H1 (cell line): ENCODE data around the gene TFCP2. TPM values are rescaled to one million over a fixed set of nuclear protein-coding genes. Genes with fewer than 3 reads are reported as not detected.

ENCODE experiments used
- CTCF ChIA-PET: fragments of 300-600 bp; sonication (Branson Sonifier 250); formaldehyde crosslinking; loops from one replicate; lab custom pipeline; 2021; ENCODE audit not compliant: partially characterized antibody; lab: Charles Lee
- POLR2A ChIA-PET: fragments of 300-600 bp; sonication (Branson Sonifier 250); formaldehyde crosslinking; loops from one replicate; lab custom pipeline; 2021; ENCODE audit warnings: inconsistent platforms; ENCODE audit not compliant: partially characterized antibody; lab: Charles Lee
- DNase-seq, 2 experiments: peaks; one replicate each; pipeline versions ENCODE4 v3.0.0 to v3.0.0-alpha.2; 2010 to 2022; ENCODE audit warnings: low spot score in 2 of 2, low read depth in 1 of 2, mixed read lengths in 1 of 2
- FAIRE-seq: peaks from 2 replicates; lab custom pipeline; 2011; peaks lifted over from hg19 to GRCh38; lab: Jason Lieb, UNC
- H2AFZ ChIP-seq: 2 replicates; pipeline ENCODE4 v1.8.1; 2012; ENCODE audit warnings: low read length, inconsistent platforms
- H2AK5ac ChIP-seq: 2 replicates; pipeline ENCODE4 v1.6.1; 2013; ENCODE audit warnings: low read depth, low read length
- H2BK120ac ChIP-seq: replicated peaks from 2 replicates; pipeline ENCODE3; 2013; ENCODE audit warnings: low read depth, low read length, inconsistent platforms
- H2BK12ac ChIP-seq: 2 replicates; pipeline ENCODE4 v1.6.1; 2013; ENCODE audit warnings: low read depth, low read length
- H2BK15ac ChIP-seq: 2 replicates; pipeline ENCODE4 v1.6.1; 2013; ENCODE audit warnings: low read length
- H2BK20ac ChIP-seq: 2 replicates; pipeline ENCODE4 v1.6.1; 2013; ENCODE audit warnings: low read length
- H2BK5ac ChIP-seq: 2 replicates; pipeline ENCODE4 v1.6.1; 2013; ENCODE audit warnings: low read depth, low read length
- H3K14ac ChIP-seq: 2 replicates; pipeline ENCODE4 v1.6.1; 2013; ENCODE audit warnings: inconsistent platforms; ENCODE audit not compliant: insufficient read length
- H3K18ac ChIP-seq: 2 replicates; pipeline ENCODE4 v1.6.1; 2013; ENCODE audit warnings: low read length; ENCODE audit errors: extremely low read depth
- H3K23ac ChIP-seq: 2 replicates; pipeline ENCODE4 v1.6.1; 2013; ENCODE audit warnings: inconsistent platforms; ENCODE audit not compliant: insufficient read length
- H3K23me2 ChIP-seq: 2 replicates; pipeline ENCODE4 v1.6.1; 2013; ENCODE audit warnings: low read depth, low read length
- H3K27ac ChIP-seq: 2 replicates; pipeline ENCODE4 v1.6.1; 2011; ENCODE audit warnings: low read depth, low read length, inconsistent platforms
- H3K27me3 ChIP-seq, 4 experiments: replicated peaks in 1 of 4; 1 replicate in 1 of 4; 2 replicates in 3 of 4; pipeline versions ENCODE4 v1.6.1 to v1.8.1; 2011 to 2013; ENCODE audit warnings: low read length in 3 of 4, mild to moderate bottlenecking in 3 of 4, inconsistent platforms in 2 of 4, mixed read lengths in 2 of 4, moderate library complexity in 1 of 4; ENCODE audit not compliant: control insufficient read depth in 3 of 4, insufficient read depth in 3 of 4; ENCODE audit errors: extremely low read depth in 1 of 4
- H3K36me3 ChIP-seq, 4 experiments: 2 replicates each; pipeline versions ENCODE4 v1.6.1 to v1.8.1; 2011 to 2013; ENCODE audit warnings: mild to moderate bottlenecking in 4 of 4, low read length in 3 of 4, moderate library complexity in 2 of 4, control low read depth in 1 of 4, inconsistent platforms in 1 of 4; ENCODE audit not compliant: insufficient read depth in 4 of 4, control insufficient read depth in 2 of 4
- H3K4ac ChIP-seq: replicated peaks from 2 replicates; pipeline ENCODE3; 2013; ENCODE audit warnings: low read length, low read depth, mixed read lengths, inconsistent platforms; ENCODE audit not compliant: insufficient read length
- H3K4me1 ChIP-seq, 4 experiments: replicated peaks in 1 of 4; 1 replicate in 1 of 4; 2 replicates in 3 of 4; pipeline versions ENCODE4 v1.6.1 to v1.8.1; 2011 to 2013; ENCODE audit warnings: low read length in 3 of 4, inconsistent platforms in 2 of 4, mixed read lengths in 1 of 4; ENCODE audit not compliant: insufficient read depth in 4 of 4, control insufficient read depth in 3 of 4
- H3K4me2 ChIP-seq, 2 experiments: 2 replicates each; pipeline versions ENCODE4 v1.6.1 to v1.8.1; 2011 to 2013; ENCODE audit warnings: low read depth in 2 of 2, low read length in 2 of 2, control low read depth in 1 of 2, inconsistent platforms in 1 of 2, mild to moderate bottlenecking in 1 of 2; ENCODE audit not compliant: insufficient read depth in 1 of 2
- H3K4me3 ChIP-seq, 4 experiments: fragments of 200-600, 300-600 bp in 1 of 4; sonication (generic), shearing (Covaris generic), sonication (Bioruptor Twin) in 1 of 4; 2 replicates each; pipeline versions ENCODE4 v1.5.1 to v1.8.1; 2011 to 2016; ENCODE audit warnings: low read length in 4 of 4, low read depth in 3 of 4, control low read depth in 2 of 4, inconsistent platforms in 2 of 4, mild to moderate bottlenecking in 2 of 4, mixed read lengths in 1 of 4, moderate library complexity in 1 of 4; ENCODE audit not compliant: insufficient read depth in 2 of 4; ENCODE audit errors: extremely low read depth in 1 of 4
- H3K56ac ChIP-seq: replicated peaks from 2 replicates; pipeline ENCODE3; 2013; ENCODE audit warnings: low read depth, mild to moderate bottlenecking, mixed read lengths, low read length, inconsistent platforms; ENCODE audit not compliant: insufficient read length
- H3K79me1 ChIP-seq: 2 replicates; pipeline ENCODE4 v1.6.1; 2013; ENCODE audit warnings: low read depth, low read length, control low read depth
- H3K79me2 ChIP-seq, 2 experiments: 2 replicates each; pipeline versions ENCODE4 v1.6.1 to v1.8.1; 2012 to 2013; ENCODE audit warnings: low read length in 2 of 2, mild to moderate bottlenecking in 2 of 2, inconsistent platforms in 1 of 2; ENCODE audit not compliant: insufficient read depth in 2 of 2, control insufficient read depth in 1 of 2
- H3K9ac ChIP-seq, 4 experiments: replicated peaks in 1 of 4; 1 replicate in 1 of 4; 2 replicates in 3 of 4; pipeline versions ENCODE4 v1.6.1 to v1.8.1; 2011 to 2013; ENCODE audit warnings: low read depth in 3 of 4, low read length in 3 of 4, control low read depth in 2 of 4, mild to moderate bottlenecking in 2 of 4, moderate library complexity in 2 of 4, inconsistent platforms in 1 of 4; ENCODE audit errors: extremely low read depth in 1 of 4
- H3K9me3 ChIP-seq, 2 experiments: 2 replicates each; pipeline versions ENCODE4 v1.6.1 to v1.8.1; 2012 to 2013; ENCODE audit warnings: mild to moderate bottlenecking in 2 of 2, moderate library complexity in 2 of 2, control low read depth in 1 of 2, inconsistent platforms in 1 of 2, low read depth in 1 of 2, low read length in 1 of 2, mixed read lengths in 1 of 2; ENCODE audit not compliant: insufficient read depth in 2 of 2
- H4K20me1 ChIP-seq, 2 experiments: replicated peaks in 1 of 2; 2 replicates each; pipeline versions ENCODE3 to v1.8.1; 2011 to 2013; ENCODE audit warnings: inconsistent platforms in 2 of 2, low read length in 2 of 2, mild to moderate bottlenecking in 1 of 2; ENCODE audit not compliant: insufficient read depth in 2 of 2, control insufficient read depth in 1 of 2
- H4K5ac ChIP-seq: 2 replicates; pipeline ENCODE4 v1.6.1; 2013; ENCODE audit warnings: low read length, low read depth, mixed read lengths, inconsistent platforms; ENCODE audit not compliant: insufficient read length
- H4K8ac ChIP-seq: 2 replicates; pipeline ENCODE4 v1.8.0; 2013; ENCODE audit warnings: mild to moderate bottlenecking, moderate library complexity, low read length, inconsistent platforms; ENCODE audit not compliant: insufficient read depth; ENCODE audit errors: extremely low read depth
- H4K91ac ChIP-seq: replicated peaks from 2 replicates; pipeline ENCODE3; 2013; ENCODE audit warnings: low read length, mixed read lengths, inconsistent platforms; ENCODE audit not compliant: insufficient read length
- CBX8 ChIP-seq: fragments of 300-800, 300-1000 bp; sonication (generic); IDR thresholded peaks from 2 replicates; pipeline ENCODE4 v1.7.1; 2016; ENCODE audit warnings: low read depth, low read length, borderline replicate concordance
- CHD2 ChIP-seq: IDR thresholded peaks from 2 replicates; pipeline ENCODE4 v1.6.1; 2012; ENCODE audit warnings: low read length, improper control_type of control experiment
- CTBP2 ChIP-seq: IDR thresholded peaks from 2 replicates; pipeline ENCODE4 v1.7.0; 2011; ENCODE audit warnings: borderline replicate concordance, mild to moderate bottlenecking, moderate library complexity, mixed read lengths, low read length; ENCODE audit not compliant: insufficient read depth, insufficient read length
- KDM4A ChIP-seq: IDR thresholded peaks from one replicate; pipeline ENCODE4 v1.7.1; 2012; ENCODE audit warnings: low read depth, mild to moderate bottlenecking, moderate library complexity, low read length, inconsistent platforms; ENCODE audit not compliant: severe bottlenecking
- MAFK ChIP-seq: IDR thresholded peaks from 2 replicates; pipeline ENCODE4 v1.6.1; 2012; ENCODE audit warnings: low read depth, mild to moderate bottlenecking, improper control_type of control experiment, low read length
- NANOG ChIP-seq: IDR thresholded peaks from 2 replicates; pipeline ENCODE4 v1.6.1; 2011; ENCODE audit warnings: low read length, low read depth, mild to moderate bottlenecking, inconsistent platforms; ENCODE audit not compliant: insufficient read depth, poor library complexity, severe bottlenecking
- POLR2A ChIP-seq, 2 experiments: IDR thresholded peaks; 1 replicate in 1 of 2; 2 replicates in 1 of 2; pipeline ENCODE4 v1.6.1; 2011; ENCODE audit warnings: low read depth in 2 of 2, low read length in 2 of 2, mild to moderate bottlenecking in 2 of 2; ENCODE audit errors: control extremely low read depth in 1 of 2
- POLR2AphosphoS5 ChIP-seq: IDR thresholded peaks from 2 replicates; pipeline ENCODE4 v1.6.1; 2011; ENCODE audit warnings: low read depth, low read length
- POU5F1 ChIP-seq: IDR thresholded peaks from 2 replicates; pipeline ENCODE4 v1.6.1; 2011; ENCODE audit warnings: low read depth, mild to moderate bottlenecking, low read length, moderate library complexity
- RBBP5 ChIP-seq: IDR thresholded peaks from 2 replicates; pipeline ENCODE4 v1.7.1; 2012; ENCODE audit warnings: low read depth, mild to moderate bottlenecking, inconsistent platforms, low read length, moderate library complexity, borderline replicate concordance
- SIN3A ChIP-seq, 2 experiments: IDR thresholded peaks in 1 of 2; conservative IDR thresholded peaks in 1 of 2; 2 replicates each; pipeline ENCODE4 v1.6.1; 2011 to 2012; ENCODE audit warnings: low read length in 2 of 2, improper control_type of control experiment in 1 of 2, low read depth in 1 of 2, mild to moderate bottlenecking in 1 of 2
- SIX5 ChIP-seq: IDR thresholded peaks from 2 replicates; pipeline ENCODE4 v1.6.1; 2011; ENCODE audit warnings: mild to moderate bottlenecking, low read depth, low read length
- TCF12 ChIP-seq: IDR thresholded peaks from 2 replicates; pipeline ENCODE4 v1.6.1; 2011; ENCODE audit warnings: low read depth, mild to moderate bottlenecking, low read length
- ZNF274 ChIP-seq: IDR thresholded peaks from 2 replicates; pipeline ENCODE4 v1.7.0; 2012; ENCODE audit warnings: low read length, borderline replicate concordance; ENCODE audit errors: extremely low read depth
- WGBS, 2 experiments: shearing (Covaris generic) in 1 of 2; methylation state at CpG; one replicate each; pipeline versions ENCODE4 v1.1.6 to v1.1.7; 2013 to 2015; ENCODE audit warnings: low lambda C conversion rate in 2 of 2, mixed read lengths in 2 of 2, inconsistent platforms in 1 of 2, low coverage in 1 of 2, missing lambda C conversion rate in 1 of 2; ENCODE audit not compliant: insufficient replicate concordance in 2 of 2, insufficient coverage in 1 of 2, insufficient read length in 1 of 2; ENCODE audit errors: extremely low coverage in 1 of 2, missing lambda C conversion rate in 1 of 2; 5-methylcytosine and 5-hydroxymethylcytosine counted together
- polyA plus RNA-seq, 7 experiments: library from polyadenylated mRNA; depleted of rRNA in 3 of 7; stranded (reverse) in 5 of 7; unstranded in 2 of 7; fragments of >200 nt in 5 of 7; fragments of 200-250 nt in 2 of 7; gene quantifications; 1 replicate in 5 of 7; 2 replicates in 1 of 7; 4 replicates in 1 of 7; pipeline versions ENCODE4 v1.2.1 to v1.2.3, GENCODE V29; 2011 to 2013; ENCODE audit warnings: missing spikeins in 2 of 7, mixed read lengths in 2 of 7
- total RNA-seq: library from RNA; stranded (reverse); fragmentation: NEBNext Ultra II Directional; extraction: Animal tissue kit (Norgen Biotek cat#: 25700); gene quantifications from 2 replicates; pipeline ENCODE4 v1.2.1, GENCODE V29; 2021

The TFCP2 gene
- total and polyA plus RNA-seq, 2 of the 8 experiments (the other 6 are each of a cell fraction or from before 2014, with no cell fraction given): 19.8 to 49.2 TPM

DNA sequence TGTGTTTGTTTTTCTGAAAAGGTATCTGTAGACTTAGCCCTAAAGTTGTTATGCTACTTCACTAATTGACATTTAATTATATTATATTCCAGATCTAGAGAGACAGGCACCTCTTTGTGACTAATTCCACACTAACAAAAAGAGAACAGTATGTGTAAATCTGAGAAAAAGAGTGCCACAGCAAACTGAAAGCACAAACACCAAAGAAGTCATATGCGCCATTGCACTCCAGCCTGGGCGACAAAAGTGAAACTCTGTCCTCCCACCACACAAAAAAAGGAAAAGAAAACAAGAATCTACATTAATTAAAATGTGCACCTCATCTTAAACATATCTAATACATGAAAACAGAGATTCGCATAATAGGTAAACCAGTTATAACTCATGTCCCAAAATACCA lies 85.1 kb downstream of the TFCP2 start:
- Histone ChIP-seq H3K27me3 (no peaks in the 10 kb centered on the region), H2AK5ac (no peak overlapping the region), H2BK12ac (no peak overlapping the region), H2BK15ac (no peak overlapping the region), H4K91ac (no peak overlapping the region), H3K4me2 (no peak overlapping the region), H3K14ac (no peak overlapping the region), H3K4me3 (no peak overlapping the region), H3K4ac (no peak overlapping the region), H3K18ac (no peak overlapping the region), H4K8ac (no peak overlapping the region), H3K4me1 (no peaks in the 10 kb centered on the region), H2BK5ac (no peak overlapping the region), H3K56ac (no peak overlapping the region), H3K27ac (no peak overlapping the region), H3K23me2 (peaks cover 3% of the 10 kb centered on the region; the same call in 1 of the 2 replicates), H4K20me1 (no peaks in the 10 kb centered on the region), H2BK120ac (no peak overlapping the region), H3K79me1 (no peaks in the 10 kb centered on the region; the same call in 1 of the 2 replicates), H3K36me3 (no peaks in the 10 kb centered on the region; a peak in 1 of 8 replicates), H4K5ac (no peak overlapping the region), H3K9me3 (no peaks in the 10 kb centered on the region), H2BK20ac (no peak overlapping the region), H3K9ac (no peak overlapping the region), H3K23ac (no peak overlapping the region), H2AFZ (no peak overlapping the region), H3K79me2 (no peaks in the 10 kb centered on the region)
- WGBS, 2 experiments: 87% methylated on average over 3 of the region's 3 CpGs; no CpG with 5 or more reads in 1 of the 2 experiments
- POLR2A ChIA-PET: interaction anchor here (0.5 to 2.1 kb wide), 2 partner anchors 26 to 145 kb away, joined by 3 to 5 read pairs; no protein-coding TSS in a partner anchor
- DNase-seq (no peak), FAIRE-seq (no peak)
- CTCF ChIA-PET: interaction anchor here (0.7 to 0.9 kb wide), 2 partner anchors 36 to 182 kb away, joined by 3 read pairs; no protein-coding TSS in a partner anchor
- TF ChIP-seq SIX5 (no peak), KDM4A (no peak), SIN3A (conservative IDR thresholded peaks at IDR 0.05 in 1 of 2, IDR thresholded peaks at IDR 0.05 in 1 of 2; ENCODE audit: low read depth in 1 of 2, low read length in 2 of 2) (no peak), CHD2 (no peak), POLR2AphosphoS5 (no peak), MAFK (no peak), POU5F1 (no peak), TCF12 (no peak), CBX8 (no peak), CTBP2 (no peak), ZNF274 (no peak), POLR2A (IDR thresholded peaks at IDR 0.05; ENCODE audit: control extremely low read depth in 1 of 2, low read depth in 2 of 2, low read length in 2 of 2) (no peak), NANOG (no peak), RBBP5 (no peak)
